Measurements from ENCODE around the gene PEX6. TPM values are rescaled to one million over a fixed set of nuclear protein-coding genes. Genes with fewer than 3 reads are reported as not detected.

Gene PEX6
- polyA plus RNA-seq (ENCODE audit: insufficient read length in 4 of 4) = 10 to 100 TPM; 20.5 to 24.5 (median 22.4) TPM

DNA sequence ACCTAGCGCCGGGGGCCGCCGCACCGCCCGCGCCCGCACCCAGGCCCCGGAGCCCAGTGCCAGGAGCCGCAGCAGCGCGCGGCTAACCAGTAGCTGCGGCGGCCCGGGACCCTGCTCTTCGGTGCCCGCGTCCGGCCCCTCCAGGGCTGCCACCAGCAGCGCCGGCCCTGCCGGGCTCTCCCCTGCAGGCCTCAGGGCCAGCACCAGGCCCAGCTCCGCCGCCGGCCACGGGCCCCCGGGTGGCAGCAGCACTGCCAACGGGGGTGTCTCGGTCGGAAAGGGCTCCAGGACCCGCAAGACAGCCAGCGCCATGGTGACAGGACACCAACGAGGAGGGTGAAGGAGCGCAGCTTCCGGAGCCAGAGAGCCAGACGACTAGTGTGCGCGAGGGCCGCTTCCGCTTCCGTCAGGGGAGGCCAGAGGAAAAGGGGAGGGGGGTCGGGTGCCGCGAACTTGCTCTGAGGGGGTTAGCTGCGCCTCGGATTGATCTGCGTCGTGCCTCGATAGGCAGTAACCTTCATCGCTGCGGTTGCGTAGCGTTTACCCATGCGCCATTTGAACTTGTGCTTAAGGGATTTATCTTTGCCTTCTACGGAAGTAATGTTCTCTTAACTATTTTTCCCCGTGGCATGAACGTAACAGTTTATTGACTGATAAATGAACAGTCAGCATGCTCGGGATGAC lies at the start of gene PEX6:
Gene PEX6 (minus strand): TSS at position 343 of the 684 bp plus-strand sequence. CDS start 31 bp downstream, at position 312.
- peak; percentile 63 to 74 (median 68) for DNase-seq (ENCODE audit: low read depth in 4 of 4, low spot score in 3 of 4)

DNA sequence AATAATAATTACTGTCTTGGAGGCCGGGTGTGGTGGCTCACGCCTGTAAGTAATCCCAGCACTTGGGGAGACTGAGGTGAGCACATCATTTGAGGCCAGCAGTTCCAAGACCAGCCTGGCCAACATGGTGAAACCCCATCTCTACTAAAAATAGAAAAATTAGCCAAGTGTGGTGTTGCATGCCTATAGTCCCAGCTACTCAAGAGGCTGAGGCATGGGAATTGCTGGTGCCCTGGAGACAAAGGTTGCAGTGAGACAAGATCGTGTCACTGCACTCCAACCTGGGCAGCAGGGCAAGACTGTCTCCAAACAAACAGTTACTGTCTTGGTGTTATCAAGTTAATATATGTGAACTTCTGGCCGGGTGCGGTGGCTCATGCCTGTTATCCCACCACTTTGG lies 47.4 kb upstream of the PEX6 start:
- DNase-seq (ENCODE audit: low read depth in 4 of 4, low spot score in 3 of 4) = no peak

- no peak for DNase-seq (ENCODE audit: low read depth in 4 of 4, low spot score in 3 of 4)
These were observed 45.5 kb upstream of the PEX6 start for GRCh38 chr6:43024436-43024835.

GRCh38 chr6:43021270-43022047 lies 42.5 kb upstream of the PEX6 start, which contains the start of gene RRP36:
Gene RRP36, plus strand, starts transcription at chr6:43021623. Its CDS starts 32 bp downstream, at chr6:43021655.
- DNase-seq (ENCODE audit: low read depth in 4 of 4, low spot score in 3 of 4) = peak in 3 of 4 donors; percentile 48 to 53 (median 51)

GRCh38 chr6:43020847-43021246 lies 41.9 kb upstream of the PEX6 start:
- no peak for DNase-seq (ENCODE audit: low read depth in 4 of 4, low spot score in 3 of 4)

- DNase-seq (ENCODE audit: low read depth in 4 of 4, low spot score in 3 of 4) = no peak
These were observed 41.2 kb upstream of the PEX6 start for GRCh38 chr6:43020052-43020705.

DNA sequence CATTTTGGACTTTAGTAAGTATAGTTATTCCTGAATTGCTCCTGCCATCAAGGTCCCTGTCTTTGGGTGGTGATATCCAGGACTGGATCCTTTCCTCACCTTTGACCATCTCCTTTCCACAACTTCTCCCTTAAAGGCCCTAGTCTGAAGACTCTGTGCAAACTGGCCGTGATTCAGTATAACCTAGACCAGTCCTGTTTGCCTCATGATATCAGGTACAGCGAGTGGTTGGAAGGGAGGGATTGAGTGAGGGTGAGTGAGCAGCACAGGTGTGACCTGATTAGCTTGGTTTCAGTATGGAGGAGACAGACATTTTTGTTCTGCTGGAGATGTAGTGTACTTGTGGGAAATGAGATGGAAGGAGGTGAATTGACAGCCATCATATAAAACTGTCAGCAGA lies 40.2 kb upstream of the PEX6 start:
- DNase-seq (ENCODE audit: low read depth in 4 of 4, low spot score in 3 of 4) = no peak

- DNase-seq (ENCODE audit: low read depth in 4 of 4, low spot score in 3 of 4) = no peak
These were observed 38.0 kb upstream of the PEX6 start for GRCh38 chr6:43016943-43017334.

GRCh38 chr6:43016176-43016942 lies 37.4 kb upstream of the PEX6 start:
- no peak for DNase-seq (ENCODE audit: low read depth in 4 of 4, low spot score in 3 of 4)

- DNase-seq (ENCODE audit: low read depth in 4 of 4, low spot score in 3 of 4) = no peak
These were observed 35.5 kb upstream of the PEX6 start for GRCh38 chr6:43014434-43014909.

- peak; percentile 94 to 100 (median 99) for DNase-seq (ENCODE audit: low read depth in 4 of 4, low spot score in 3 of 4)
These were observed 35.0 kb upstream of the PEX6 start, which contains the start of the genes KLHDC3 and MEA1 for GRCh38 chr6:43013843-43014433. Gene KLHDC3, plus strand, starts transcription at chr6:43014249. Its CDS starts 2,944 bp downstream, at chr6:43017193. Gene MEA1, minus strand, starts transcription at chr6:43013946. Its CDS starts 133 bp downstream, at chr6:43013813.

- DNase-seq (ENCODE audit: low read depth in 4 of 4, low spot score in 3 of 4) = no peak
These were observed 34.3 kb upstream of the PEX6 start for GRCh38 chr6:43013097-43013842.

DNA sequence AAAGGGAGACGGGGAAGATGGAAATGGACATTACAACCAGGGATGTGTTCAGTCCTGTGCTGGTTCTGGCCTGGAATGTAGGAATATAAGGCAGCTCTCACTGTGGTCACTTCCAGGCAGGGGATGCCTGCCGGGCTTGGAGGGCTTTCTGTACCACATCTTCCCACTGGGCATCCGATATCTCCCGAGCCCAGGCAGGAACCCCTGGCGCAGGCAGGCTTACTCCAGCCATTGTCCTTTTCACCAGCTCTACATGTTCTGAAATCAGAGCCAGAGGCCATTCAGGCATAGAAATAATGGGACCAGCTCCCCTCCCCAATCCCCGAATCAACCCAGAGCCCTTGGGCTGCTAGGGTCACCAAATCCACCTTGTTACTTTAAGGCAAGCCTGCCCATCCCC lies 33.4 kb upstream of the PEX6 start:
- DNase-seq (ENCODE audit: low read depth in 4 of 4, low spot score in 3 of 4) = no peak

DNA sequence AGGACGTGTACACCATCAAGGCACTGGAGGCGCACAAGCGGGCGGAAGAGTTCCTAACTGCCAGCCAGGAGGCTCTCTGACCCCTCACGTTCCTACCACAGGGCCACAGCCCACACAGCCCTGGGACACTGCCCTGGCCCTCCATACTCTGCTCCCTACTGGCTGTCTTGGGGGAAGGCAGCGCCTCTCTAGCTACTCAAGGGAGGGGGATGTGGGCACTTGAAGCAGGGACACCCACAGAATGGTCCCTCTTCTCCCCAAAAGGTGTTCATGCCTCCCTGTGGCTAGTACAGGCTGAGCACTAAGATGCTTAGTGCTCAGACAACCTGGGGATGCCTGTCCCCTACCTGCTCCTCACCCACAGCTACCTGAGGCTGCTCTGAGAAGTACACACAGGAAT lies 32.2 kb upstream of the PEX6 start:
- DNase-seq (ENCODE audit: low read depth in 4 of 4, low spot score in 3 of 4) = no peak

GRCh38 chr6:43009124-43009523 lies 30.1 kb upstream of the PEX6 start:
- DNase-seq (ENCODE audit: low read depth in 4 of 4, low spot score in 3 of 4) = no peak

GRCh38 chr6:43007126-43007525 lies 28.1 kb upstream of the PEX6 start:
- DNase-seq (ENCODE audit: low read depth in 4 of 4, low spot score in 3 of 4) = no peak

- DNase-seq (ENCODE audit: low read depth in 4 of 4, low spot score in 3 of 4) = no peak
These were observed 27.3 kb upstream of the PEX6 start for GRCh38 chr6:43006251-43006650.

DNA sequence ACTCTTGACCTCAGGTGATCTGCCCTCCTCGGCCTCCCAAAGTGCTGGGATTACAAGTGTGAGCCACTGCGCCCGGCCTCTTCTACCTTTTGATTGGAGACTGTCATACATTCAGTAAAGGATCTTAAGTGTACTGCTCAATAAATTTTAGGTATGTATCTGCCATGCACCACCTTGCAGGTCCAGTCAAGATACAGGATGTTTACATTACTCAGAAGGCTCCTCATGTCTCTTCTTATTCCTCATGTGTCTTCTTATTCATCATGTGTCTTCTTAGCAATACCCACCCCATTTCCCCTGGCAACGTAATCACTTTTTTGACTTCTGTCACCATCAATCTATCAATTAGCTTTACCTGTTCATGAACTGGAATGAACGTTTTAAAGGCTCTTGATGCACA lies 26.9 kb upstream of the PEX6 start:
- no peak for DNase-seq (ENCODE audit: low read depth in 4 of 4, low spot score in 3 of 4)

GRCh38 chr6:43001843-43002242 lies 22.9 kb upstream of the PEX6 start:
- DNase-seq (ENCODE audit: low read depth in 4 of 4, low spot score in 3 of 4) = no peak

All from right renal pelvis (tissue), 4 donors.